HG03442 (cell line): ENCODE data around the gene SLX4IP.
A peak's percentile ranks its signal among the peaks of the same experiment; 100 is the strongest.
"Not testable (repeated sequence)": the region's sequence is repeated elsewhere in the genome, so short reads cannot be mapped to it uniquely, and the experiment has no call there.

Source experiments
- ATAC-seq: cut with Tn5 transposase; IDR thresholded peaks from one replicate; pipeline ENCODE4 v1.9.1; 2021; ENCODE audit warnings: mild to moderate bottlenecking, moderate library complexity; ENCODE audit not compliant: unreplicated experiment

SLX4IP gene

DNA sequence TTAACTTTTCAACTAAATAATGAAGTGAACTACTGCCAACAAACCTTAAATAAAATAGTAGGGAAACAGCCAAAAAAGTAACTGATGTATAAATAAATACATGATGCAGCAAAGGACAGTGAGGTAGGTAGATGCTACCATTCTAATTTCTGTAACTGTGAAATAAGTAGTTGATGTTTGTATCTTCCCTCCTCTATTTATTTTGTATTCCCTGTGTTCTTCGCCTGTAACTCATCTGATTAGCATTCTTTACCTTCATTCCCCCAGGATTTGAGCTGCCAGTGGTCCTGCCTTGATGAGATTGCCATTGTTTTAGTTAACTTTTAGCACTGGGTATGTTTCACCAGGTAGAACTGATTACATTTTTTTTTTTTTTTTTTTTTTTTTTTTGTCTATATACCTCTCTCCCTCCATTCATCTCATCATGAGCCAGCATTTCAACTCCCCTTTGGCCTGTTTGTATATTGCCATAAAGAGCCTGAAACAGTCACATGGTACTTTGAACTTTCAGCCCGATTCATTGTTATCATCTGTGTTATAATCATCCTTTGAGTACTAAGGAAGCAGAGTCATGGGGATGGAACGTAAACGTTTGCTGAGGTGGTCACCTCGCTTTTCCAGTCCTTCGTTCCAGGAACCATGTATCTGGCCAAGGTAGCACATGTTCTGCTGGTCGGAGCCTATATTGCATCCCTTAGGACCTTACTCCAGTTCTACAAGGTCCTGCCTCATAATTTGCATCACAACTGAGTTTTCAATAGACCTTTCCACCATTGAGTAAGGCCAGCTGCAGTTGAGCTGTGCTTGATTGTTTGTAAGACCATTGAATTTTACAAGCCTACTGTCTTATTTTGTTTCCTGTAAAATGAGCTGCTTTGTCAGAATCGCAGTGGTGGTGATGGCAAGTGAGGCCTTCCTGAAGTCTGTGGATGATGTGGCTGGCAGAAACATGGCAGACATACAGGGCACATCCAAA is 131.1 kb downstream of the SLX4IP start:
- ATAC-seq = no peak

DNA sequence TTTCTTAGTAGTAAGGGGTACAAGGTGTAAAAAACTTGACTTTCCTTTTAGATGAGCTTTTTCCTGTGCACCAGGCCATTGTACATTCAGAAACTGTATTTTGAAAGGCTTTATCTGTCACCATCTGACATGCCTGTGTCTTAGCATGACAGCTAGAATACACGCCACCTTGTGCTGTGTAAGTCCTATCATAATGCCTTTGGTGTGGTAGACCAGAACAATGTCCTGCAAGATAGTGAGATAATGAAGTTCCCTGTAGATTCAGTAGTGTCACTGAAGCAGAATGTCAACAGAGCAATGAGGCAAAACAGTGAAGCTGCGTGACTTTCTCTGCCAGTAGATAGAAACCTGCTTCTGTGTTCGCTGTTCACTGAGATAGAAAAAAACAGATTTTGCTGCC is 132.9 kb downstream of the SLX4IP start:
- ATAC-seq = no peak

DNA sequence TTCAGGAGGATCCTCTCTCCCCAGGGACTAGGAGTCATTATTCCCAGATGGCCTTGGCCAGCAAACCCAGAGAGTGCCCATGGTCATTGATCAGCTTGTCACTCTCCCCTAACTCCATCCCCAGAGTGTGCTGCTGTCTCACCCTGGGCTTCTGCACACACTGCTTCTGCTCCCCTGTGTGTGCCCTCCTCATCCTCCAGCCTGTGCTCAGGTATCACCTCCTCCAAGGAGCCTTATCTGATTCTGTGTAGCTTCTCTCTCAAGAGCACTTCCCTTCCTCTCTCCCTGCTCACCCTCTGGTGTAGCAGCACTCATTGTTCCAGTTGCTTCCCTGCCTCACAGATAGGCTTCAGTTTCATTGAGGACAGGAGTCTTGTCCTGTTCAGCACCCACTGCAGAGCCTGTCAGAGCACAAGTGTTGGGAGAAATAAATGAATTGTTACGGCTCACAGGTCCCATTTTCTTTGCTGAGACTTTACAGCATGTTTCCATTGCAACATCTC is 136.3 kb downstream of the SLX4IP start:
- ATAC-seq = no peak

DNA sequence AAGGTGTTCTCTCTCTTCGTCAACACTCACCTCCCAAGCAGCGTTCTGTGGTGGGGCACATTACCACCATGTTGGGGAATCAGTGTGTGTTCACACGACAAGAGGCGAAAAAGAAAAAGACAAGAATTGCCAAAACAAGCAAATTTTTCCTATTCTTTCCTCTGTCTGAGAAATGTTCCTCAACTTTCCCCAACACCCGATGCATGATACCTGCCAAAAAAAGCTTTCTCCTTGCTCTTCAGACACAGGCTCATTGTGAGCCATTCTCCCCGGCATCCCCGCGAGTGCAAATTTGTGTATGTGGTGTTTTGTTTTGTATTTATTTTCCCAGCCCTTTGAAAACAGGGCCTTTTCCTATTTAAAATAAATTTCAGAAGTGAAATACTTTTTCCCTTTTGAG is 137.7 kb downstream of the SLX4IP start:
- no peak for ATAC-seq

DNA sequence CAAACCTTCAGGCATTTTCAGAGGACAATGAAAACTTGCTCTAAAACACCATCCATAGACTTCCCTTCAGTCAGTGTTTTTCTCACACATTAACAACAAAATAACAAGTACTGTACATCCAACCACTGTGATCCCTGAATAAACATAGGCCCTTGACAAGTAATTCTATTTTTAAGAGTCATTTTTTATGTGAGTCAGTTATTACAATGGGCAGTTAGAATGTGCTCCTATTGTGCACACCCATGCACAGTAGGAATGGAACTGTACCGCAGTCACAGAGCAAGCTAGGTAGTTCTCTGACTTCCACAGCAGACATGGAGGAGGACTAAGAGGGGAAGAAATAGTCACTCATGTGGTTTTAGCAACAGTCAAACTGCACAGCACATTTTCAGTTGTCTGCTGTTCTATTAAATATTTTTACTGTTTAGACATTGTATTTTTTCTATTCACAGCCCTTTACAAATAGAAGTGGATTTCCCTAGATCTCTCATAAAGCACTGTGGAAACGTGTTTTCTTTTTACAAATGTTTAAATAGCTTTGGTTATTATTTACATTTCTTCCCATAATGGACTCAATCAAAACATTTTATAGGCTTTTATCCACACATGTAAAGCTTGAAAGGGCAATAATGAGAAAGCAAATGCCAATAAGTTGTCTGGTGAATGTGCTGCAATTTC is 138.3 kb downstream of the SLX4IP start:
- ATAC-seq = no peak

DNA sequence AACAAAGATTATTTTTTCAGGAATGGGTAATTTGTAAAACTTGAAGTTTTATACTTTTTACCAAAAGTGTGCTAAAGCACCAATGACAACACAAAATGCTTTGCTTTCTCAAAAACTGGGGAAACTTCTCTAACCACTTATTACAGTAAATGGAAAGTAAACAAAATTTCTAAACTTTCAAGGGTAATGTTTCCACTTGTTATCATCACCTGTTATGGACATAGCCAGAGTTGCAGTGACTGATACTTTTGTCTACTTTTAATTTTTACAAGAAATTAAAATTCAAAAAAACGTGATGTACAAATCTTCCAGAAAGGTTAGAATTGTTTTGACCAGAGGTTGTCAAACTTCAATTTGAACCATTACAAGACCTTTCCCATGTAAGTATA is 138.8 kb downstream of the SLX4IP start:
- ATAC-seq = no peak

DNA sequence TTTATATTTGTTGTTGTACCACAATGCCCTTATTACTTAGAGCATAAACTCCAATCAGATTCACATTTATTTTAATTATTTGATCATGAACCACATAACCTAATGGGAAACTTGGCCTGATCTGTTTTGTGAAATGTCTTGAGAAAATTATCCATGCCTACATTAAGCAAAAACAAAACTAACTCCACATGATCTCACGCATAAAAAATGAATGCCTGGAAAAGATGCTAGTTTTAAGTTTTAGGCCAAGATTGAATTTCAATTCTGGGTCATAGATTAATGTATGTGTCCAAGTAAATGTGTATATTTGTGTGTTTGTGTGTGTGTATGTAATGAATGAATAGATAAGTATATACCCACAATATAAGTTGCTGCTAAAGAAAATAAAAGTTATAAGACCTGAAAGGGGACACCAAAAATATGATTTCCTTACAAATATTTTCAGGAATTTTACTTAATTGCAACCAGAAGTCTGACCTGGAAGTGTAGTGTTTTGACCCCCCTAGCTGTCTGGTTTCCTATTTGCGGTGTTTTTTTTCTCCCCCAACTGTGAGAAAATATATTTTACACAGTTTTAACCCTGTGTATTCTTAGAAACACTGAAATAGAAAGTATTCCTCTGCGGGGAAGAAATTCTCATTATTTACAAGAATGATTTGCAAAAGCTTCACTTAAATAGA is 141.4 kb downstream of the SLX4IP start:
- ATAC-seq = no peak

DNA sequence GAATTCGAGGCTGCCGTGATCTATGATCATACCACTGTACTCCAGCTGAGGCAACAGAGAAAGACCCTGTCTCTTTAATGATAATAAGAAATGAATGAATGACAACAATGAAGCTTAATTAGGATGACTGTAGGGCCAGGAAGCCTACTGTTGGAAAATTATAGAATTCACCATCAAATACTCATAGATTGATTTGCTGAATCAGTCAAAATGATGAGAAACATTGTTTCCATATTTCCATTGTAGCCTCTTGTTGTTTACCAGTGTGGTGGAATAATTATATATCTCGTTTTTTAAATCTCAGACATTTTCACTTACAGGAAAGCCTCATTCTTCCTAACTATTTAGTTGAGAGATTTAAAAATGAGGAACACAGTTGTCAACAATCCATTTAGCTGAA is 142.5 kb downstream of the SLX4IP start:
- no peak for ATAC-seq

DNA sequence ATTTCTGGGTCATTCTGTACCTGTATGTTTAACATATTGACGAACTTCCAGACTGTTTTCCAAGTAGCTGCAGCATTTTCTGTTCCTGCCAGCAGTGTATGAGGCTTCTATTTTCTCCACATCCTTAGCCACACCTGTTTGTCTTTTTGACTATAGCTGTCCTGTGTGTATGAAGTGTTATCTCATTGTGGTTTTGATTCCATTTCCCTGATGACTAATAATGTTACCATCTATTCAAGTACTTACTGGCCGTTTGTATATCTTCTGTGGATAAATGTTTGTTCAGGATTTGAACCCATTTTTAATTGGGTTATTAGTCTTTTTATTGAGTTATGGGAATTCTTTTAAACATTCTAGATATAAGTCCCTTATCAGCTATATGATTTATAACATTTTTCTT is 143.5 kb downstream of the SLX4IP start:
- peak; percentile 49 for ATAC-seq

DNA sequence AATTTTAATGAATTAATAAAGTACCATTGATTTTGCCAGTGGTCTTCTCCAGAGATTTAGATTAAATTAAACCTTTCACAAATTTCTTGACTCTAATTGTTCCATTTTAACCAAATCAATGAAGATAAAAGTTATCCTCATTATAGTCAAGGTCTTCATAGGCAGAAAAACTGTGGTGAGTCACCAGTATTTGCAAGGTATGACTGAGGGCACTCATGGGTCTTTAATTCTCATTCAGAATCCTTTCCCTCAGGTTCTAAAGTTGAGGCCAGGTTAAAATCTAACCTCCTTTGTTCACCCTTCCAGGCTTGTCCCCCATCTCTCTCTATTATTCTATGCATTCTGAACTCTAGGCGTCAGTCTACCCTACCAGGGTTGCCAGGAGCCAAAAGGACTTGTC is 144.8 kb downstream of the SLX4IP start:
- no peak for ATAC-seq

DNA sequence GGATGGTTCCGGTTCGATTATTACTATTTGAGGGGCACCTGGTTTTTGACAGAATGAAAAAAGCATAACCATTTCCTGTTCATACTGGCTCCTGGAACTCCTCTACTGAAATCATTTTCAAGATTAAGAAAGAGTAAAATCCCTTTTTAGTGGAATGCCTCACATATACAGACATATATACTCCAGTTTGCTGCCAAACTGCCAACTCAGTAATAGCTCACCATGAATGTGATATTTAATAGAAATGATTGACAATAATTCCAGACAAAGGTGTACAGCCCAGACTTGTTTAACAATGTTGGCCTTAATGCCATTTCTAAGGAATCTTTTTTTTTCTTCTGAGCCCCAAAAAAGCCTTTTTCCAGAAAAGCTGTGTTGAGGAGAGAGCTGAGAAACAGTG is 145.6 kb downstream of the SLX4IP start:
- no peak for ATAC-seq

DNA sequence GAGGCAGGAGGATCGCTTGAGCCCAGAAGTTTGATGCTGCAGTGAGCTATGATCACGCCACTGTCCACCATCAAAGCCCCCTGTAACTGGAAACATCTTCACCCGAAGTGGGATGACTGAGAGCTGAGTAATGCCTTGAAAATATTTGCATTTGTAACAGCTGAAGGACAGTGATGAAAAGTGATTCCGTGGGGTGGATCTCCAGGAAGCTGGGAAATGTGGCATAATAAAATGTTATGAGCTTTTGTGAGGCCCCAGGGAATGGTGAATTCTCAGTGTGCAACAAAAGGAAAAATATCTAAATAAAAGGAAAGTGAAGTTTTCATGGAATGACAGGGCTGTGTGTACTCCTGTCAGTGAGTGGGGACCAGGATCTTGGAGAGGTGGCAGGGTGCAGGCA is 146.7 kb downstream of the SLX4IP start:
- no peak for ATAC-seq

DNA sequence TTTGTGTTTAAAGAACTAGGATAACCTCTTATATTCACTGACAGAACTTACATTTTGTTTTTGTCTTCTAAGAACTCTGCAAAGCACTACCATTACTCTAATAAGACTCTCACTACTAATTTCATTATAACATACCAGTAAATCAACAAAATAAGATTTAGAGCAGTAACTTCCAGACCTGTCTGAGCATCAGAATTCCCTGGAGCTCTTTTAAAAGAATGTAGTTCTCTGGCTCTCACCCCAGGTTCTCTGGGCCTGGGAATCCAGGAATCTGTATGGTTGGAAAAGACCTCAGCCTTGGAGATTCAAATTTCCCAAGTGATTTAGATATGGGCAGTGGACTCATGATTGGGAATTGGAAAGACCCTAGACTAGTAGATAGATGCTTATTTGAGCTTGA is 149.3 kb downstream of the SLX4IP start:
- no peak for ATAC-seq

DNA sequence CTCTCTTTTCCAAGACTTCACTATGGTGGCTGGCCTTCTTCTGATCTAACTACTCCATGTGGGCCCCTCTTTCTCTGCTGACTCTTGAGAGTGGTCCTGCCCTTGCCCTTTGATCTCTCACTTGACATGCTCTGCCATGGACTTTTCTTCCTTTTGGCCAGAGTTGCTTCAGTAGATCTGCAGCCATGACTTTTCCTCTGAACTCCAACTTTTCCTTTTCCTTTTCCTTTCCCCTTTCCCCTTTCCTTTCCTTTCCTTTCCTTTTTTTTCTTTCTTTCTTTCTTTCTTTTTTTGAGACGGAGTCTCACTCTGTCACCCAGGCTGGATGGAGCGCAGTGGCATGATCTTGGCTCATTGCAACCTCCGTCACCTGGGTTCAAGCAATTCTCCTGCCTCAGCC is 150.2 kb downstream of the SLX4IP start:
- no peak for ATAC-seq

DNA sequence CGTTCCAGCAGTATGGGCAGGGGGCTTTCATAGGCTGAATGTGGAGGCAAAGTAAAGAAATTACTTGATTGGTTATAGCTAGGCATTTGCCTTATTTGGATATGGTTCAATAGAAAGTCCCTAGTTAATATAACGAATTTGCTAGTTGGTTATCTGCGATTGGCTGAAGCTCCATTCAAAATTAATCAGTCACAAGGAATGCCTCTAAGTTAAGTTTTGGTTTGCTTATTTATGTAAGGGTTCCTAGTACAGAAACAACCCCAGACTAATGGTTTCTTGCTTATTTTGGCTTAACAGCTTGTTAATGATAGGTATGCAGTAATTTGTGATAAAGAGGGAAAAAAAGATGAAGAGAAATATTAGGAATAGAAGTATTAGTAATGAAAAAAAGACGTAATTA is 151.2 kb downstream of the SLX4IP start:
- no peak for ATAC-seq

DNA sequence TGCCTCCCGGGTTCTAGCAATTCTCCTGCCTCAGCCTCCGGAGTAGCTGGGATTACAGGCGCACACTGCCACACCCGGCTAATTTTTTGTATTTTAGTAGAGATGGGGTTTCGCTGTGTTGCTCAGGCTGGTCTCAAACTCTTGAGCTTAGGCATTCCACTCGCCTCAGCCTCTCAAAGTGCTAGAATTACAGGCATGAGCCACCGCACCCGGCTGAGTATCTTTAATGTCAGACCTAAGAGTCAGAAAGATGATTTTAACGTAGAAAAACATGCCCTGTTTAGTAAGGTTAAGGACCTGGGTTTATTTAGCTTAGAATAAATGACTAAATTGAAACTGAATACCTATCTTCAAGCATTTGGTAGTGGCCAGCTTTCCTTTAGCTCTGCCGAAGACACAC is 155.3 kb downstream of the SLX4IP start:
- not testable (repeated sequence) for ATAC-seq

DNA sequence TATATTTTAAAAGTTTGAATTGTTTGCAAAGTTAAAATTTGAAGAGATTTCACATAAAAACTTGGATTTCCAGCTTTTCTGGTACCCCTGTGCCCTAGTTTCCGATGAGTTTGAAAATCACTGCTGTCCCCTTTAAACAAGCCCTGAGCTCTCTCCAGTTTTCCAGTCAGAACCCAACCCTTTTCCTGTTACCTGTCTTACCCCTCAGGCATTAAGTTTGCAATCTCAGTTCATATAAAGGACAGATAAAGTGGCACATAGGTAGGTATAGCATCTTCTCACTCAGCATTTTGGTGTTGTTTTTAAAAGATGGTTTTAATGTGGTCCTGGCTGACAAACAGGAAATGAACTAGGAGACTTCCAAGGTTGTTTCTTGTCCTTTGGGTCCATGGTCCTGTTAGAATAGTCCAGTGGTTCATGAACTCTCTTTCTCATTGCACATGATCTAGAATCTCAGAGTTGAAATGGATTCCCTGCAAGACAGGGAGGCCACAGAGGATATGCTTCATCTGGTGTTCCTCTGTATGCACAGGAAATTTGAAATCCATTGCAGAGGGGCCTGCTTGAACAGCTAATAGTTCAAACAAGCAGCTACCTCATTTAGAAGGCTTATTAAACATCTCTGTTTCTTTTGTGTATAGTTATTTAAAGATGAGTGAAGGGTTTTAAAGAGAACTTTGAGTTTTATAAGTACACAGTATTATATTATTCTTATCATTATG is 156.0 kb downstream of the SLX4IP start:
- no peak for ATAC-seq

DNA sequence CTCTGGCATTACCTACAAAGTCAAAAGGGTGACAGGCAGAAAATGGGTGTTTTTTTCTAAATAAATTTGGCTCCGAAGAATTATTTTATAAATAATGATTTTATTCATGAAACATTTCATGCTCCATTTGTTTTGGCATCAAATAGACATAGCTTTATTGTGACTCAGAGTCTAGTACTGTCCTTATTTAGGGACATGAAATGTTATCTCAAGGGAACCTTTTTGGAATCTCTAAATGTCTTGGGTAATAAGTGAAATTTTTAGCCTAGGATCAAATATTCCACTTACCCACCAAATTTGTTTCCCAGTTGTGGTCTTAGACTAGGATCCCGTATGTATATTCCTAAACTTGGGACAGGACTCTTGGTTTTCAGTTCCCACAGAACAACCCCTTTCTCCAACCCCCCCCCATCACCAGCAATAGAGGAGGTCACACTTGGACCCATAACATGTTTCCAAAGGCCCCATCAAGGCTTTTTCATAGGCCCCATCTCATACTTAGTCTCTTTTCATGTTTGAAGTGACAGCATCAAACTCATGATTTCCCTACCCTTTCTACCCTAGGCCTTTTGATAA is 156.9 kb downstream of the SLX4IP start:
- ATAC-seq = no peak

DNA sequence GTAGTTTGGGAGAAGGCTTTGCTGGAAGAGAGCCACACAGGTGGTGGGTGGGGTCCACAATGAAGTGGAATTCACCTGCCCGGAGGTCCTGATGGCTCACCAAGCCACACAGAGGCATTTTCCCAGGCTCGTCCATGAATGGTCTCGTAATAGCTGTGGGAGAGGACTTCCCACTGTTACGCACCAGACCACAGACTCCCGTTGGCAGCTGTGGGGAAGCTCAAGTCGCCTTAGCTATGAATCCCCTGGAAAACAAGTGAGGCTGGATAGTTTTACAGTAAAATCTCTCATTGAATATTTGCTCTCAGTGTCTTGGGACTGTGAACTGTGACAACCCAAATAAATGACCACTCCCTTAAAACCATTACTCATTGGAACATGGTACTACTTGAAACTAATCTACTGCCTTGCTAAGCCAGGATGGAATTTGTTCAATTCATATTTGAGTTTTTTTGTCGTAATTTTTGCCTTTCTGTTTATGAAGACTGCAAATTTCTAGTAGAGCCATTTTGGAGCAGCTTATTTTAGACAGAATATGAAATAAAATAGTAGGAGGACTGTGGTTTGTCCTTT is 159.3 kb downstream of the SLX4IP start:
- ATAC-seq = no peak

DNA sequence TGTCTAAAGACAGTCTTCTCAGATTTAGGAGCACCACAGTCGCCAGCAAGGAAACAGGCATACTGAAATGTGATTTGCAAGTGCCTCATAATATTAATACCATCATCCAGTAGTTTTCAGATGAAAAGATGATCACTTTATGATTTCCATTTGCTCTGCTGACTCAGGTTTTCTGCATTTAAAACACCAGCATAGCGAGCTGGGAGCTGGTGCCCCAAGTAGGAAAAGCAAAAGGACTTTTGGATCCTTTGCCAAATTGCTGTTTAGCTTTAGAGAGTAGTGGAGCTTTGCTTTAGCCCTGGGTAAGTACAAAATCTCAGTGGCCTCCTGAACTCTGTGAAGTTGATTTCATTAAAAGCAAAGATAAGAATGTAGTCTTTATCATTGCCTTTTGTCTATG is 160.2 kb downstream of the SLX4IP start:
- ATAC-seq = no peak
